BJ (cell line): Measurements from ENCODE around the gene ETS1. TPM values are rescaled to one million over a fixed set of nuclear protein-coding genes. Genes with fewer than 3 reads are reported as not detected.
A peak's percentile ranks its signal among the peaks of the same experiment; 100 is the strongest.

Experiments used
- CTCF ChIA-PET: fragments of 350-600 bp; formaldehyde crosslinking; extraction: SDS; loops from one replicate; lab custom pipeline; 2021; ENCODE audit warnings: antibody characterized with exemption, inconsistent platforms; lab: Yijun Ruan, JAX
- POLR2A ChIA-PET: fragments of 300-600 bp; sonication (Branson Sonifier 250); formaldehyde crosslinking; extraction: SDS; loops from one replicate; lab custom pipeline; 2021; ENCODE audit warnings: antibody characterized with exemption; lab: Charles Lee
- DNase-seq: peaks from one replicate; pipeline ENCODE4 v3.0.0-alpha.2; 2011; ENCODE audit warnings: low read depth
- H3K27me3 ChIP-seq: 2 replicates; pipeline ENCODE4 v1.6.0; 2011; ENCODE audit warnings: low read length; ENCODE audit not compliant: control insufficient read depth, insufficient read depth
- H3K36me3 ChIP-seq: 2 replicates; pipeline ENCODE4 v1.5.1; 2011; ENCODE audit warnings: low read length; ENCODE audit not compliant: control insufficient read depth, insufficient read depth
- H3K4me3 ChIP-seq: 2 replicates; pipeline ENCODE4 v1.5.1; 2011; ENCODE audit warnings: low read depth, mild to moderate bottlenecking, control low read depth, low read length
- polyA plus RNA-seq: library from polyadenylated mRNA; depleted of rRNA; stranded (reverse); fragments of >200 nt; gene quantifications from 2 replicates; pipeline ENCODE4 v1.2.3, GENCODE V29; 2011
- TF ChIP-seq, protein P1 (sequence below): IDR thresholded peaks from 2 replicates; pipeline ENCODE4 v1.5.1; 2011; ENCODE audit warnings: low read depth, mild to moderate bottlenecking, control low read depth, inconsistent platforms, low read length, moderate library complexity; ENCODE audit not compliant: insufficient read depth

The ETS1 gene
- polyA plus RNA-seq, 1 experiment, result 38.5 TPM

DNA sequence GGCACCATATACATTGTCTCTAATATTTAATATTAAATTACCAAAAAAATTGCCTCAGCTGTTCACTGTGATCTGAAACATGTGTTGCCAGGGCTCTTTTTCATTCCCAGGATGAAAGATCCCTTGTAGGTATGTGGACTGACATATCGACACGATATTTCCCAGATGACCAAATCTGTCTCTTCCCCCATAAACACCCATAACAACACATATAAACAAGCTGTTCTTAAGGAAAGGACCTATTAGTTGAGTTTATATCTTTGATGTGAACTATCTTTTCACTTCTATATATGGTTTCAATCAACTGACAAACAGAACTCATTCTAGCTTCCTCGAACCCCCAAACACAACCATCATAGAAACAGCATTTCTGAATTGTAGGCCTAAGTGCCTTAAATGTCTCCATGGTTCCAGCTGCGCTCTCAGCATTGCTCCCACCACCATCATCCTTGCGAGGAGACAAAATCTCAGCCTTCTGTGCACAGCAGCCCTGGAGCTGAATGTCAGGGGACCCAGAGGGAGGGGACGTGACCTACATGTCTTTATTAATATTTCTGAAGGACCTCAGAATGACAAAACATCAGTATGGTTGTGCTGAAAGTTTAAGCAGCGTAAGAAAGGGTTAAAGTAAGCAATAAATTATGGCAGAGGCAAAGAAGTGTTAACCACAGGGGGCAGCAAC lies 67.0 kb downstream of the ETS1 start:
- TF ChIP-seq, protein P1, sequence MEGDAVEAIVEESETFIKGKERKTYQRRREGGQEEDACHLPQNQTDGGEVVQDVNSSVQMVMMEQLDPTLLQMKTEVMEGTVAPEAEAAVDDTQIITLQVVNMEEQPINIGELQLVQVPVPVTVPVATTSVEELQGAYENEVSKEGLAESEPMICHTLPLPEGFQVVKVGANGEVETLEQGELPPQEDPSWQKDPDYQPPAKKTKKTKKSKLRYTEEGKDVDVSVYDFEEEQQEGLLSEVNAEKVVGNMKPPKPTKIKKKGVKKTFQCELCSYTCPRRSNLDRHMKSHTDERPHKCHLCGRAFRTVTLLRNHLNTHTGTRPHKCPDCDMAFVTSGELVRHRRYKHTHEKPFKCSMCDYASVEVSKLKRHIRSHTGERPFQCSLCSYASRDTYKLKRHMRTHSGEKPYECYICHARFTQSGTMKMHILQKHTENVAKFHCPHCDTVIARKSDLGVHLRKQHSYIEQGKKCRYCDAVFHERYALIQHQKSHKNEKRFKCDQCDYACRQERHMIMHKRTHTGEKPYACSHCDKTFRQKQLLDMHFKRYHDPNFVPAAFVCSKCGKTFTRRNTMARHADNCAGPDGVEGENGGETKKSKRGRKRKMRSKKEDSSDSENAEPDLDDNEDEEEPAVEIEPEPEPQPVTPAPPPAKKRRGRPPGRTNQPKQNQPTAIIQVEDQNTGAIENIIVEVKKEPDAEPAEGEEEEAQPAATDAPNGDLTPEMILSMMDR, result no peak
- Histone ChIP-seq H3K4me3 (peak overlapping the region; percentile 76), H3K36me3 (no peaks in the 10 kb centered on the region), H3K27me3 (no peaks in the 10 kb centered on the region)
- ChIA-PET CTCF (interaction anchor here (0.7 to 5.0 kb wide), 6 partner anchors 20 to 348 kb away, joined by 3 to 47 read pairs (median 6); no protein-coding TSS in a partner anchor), POLR2A (no interaction called here)
- DNase-seq, result no peak

DNA sequence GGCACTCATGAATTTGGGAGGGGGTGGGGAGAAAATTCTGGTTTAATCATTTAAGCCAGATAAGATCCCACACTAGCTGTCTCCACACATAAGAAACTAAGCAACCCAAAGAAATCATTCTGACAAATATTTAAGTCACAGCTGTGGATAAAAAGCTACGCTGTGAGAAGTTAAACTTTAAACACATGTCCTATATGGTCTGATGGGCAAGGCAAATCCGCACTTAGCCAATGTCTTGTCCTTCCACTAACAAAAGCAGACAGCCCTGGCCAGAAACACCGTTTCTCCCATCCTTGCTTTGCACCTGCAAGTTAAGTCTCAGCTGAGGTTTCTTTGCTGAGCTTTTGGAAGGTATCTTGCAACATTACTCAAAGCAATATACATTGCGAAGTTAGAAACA lies 68.0 kb downstream of the ETS1 start:
- TF ChIP-seq, protein P1, result no peak
- CTCF ChIA-PET, result interaction anchor here (0.9 to 5.0 kb wide), 7 partner anchors 9 to 347 kb away, joined by 3 to 47 read pairs (median 6); no protein-coding TSS in a partner anchor
- H3K36me3 ChIP-seq, result no peaks in the 10 kb centered on the region; the same call in 1 of the 2 replicates
- DNase-seq, result no peak
- POLR2A ChIA-PET, result no interaction called here
- peak overlapping the region; percentile 76 for H3K4me3 ChIP-seq
- H3K27me3 ChIP-seq, result no peaks in the 10 kb centered on the region

DNA sequence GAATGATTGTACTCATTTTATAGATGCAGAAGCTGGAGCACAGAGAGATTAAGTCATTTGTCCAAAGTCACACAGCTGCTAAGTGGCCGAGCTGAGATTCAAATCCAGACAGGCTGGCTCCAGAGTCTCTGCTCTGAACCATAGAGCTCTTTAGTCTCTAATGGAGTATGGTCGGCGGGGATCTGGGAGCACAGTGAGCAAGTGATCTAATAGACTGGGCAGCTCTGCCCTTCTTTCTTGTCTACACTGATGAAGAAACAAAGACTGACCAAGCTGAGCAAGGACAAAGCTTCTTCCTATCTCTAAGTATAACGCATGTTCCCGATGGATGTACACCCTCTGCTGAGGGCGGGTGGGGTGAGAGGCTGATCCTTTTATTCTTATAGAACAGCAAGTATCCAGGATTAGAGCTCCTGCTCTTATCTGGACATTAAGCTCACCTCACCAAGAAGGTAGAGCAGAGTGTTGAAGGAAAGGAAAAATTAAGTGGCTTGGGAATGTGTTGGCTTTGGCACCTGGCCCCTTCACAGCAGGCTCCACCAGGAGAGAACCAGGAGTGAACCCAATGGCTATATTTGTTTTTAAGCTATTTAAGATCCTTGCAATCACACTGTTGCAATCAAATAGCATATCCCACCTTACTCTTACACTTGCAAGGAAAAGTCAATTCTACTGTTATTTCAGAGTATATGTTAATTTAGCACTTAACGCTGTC lies 68.7 kb downstream of the ETS1 start:
- Histone ChIP-seq H3K27me3 (no peaks in the 10 kb centered on the region), H3K36me3 (no peaks in the 10 kb centered on the region; the same call in 1 of the 2 replicates), H3K4me3 (peak overlapping the region; percentile 76)
- no peak for DNase-seq
- ChIA-PET POLR2A (interaction anchor here (0.6 kb wide), 2 partner anchors 11 to 107 kb away, joined by 3 to 4 read pairs; no protein-coding TSS in a partner anchor), CTCF (interaction anchor here (0.7 to 5.0 kb wide), 9 partner anchors 9 to 228 kb away, joined by 3 to 47 read pairs (median 5); no protein-coding TSS in a partner anchor)
- TF ChIP-seq, protein P1, result no peak

DNA sequence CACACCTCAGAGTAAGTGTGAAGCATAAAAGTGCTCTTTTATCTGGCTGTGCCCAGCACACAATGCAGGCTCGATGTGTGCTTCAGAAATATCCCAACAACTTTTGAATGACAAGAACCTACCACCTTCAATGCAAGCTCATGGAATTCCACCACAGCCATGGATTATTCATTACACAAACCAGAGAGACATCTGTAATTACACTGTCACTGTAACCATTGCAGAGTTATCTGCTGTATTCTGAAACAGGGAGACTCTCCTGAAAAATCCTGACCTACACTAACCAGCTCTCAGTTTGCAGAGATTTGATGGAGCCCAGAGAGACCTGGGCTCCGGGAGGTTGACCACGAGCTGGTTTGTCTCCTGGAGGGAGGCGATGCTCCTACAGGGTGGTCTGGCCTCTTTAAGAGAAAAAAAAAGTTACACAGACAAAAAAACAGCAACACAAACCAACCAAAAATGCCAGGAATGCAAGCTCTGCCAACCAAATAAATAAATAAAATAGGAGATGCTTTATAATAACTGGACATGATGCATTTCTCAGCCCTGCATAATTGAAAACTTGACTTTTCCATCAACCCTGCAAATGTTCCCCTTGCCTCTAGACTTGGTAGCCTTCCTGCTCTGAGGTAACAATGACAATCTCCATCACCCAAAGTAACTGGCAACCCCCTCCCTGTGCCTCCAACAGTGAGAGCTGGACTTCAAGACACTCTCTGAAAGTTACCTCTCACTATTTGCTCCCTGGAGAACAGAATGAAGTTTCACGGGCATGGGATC lies 69.7 kb downstream of the ETS1 start:
- CTCF ChIA-PET, result interaction anchor here (0.7 to 5.0 kb wide), 8 partner anchors 8 to 227 kb away, joined by 3 to 47 read pairs (median 4); no protein-coding TSS in a partner anchor
- no peaks in the 10 kb centered on the region for H3K27me3 ChIP-seq
- TF ChIP-seq, protein P1, result no peak
- POLR2A ChIA-PET, result interaction anchor here (0.6 kb wide), 2 partner anchors 10 to 108 kb away, joined by 3 to 4 read pairs; no protein-coding TSS in a partner anchor
- peak; percentile 44 for DNase-seq
- peaks cover 4% of the 10 kb centered on the region for H3K36me3 ChIP-seq
- peak overlapping the region; percentile 76 for H3K4me3 ChIP-seq
